RWPE2 (cell line): ENCODE data around the gene ARHGEF38.

ENCODE experiments used
- ATAC-seq: fragments of 200-7000 bp; cut with Tn5 transposase; 3 replicates; pipeline ENCODE4 v1.9.1; 2021; ENCODE audit warnings: low read depth
- DNase-seq: peaks from one replicate; pipeline ENCODE4 v3.0.0-alpha.2; 2020; ENCODE audit warnings: low spot score
- H3K27ac ChIP-seq: fragments of 450-650 bp; 2 replicates; pipeline ENCODE4 v1.5.1; 2017; ENCODE audit warnings: mild to moderate bottlenecking; ENCODE audit not compliant: poor library complexity, severe bottlenecking
- H3K27me3 ChIP-seq: fragments of 250-450 bp; sonication (Bioruptor Pico); 2 replicates; pipeline ENCODE4 v1.5.1; 2021; ENCODE audit warnings: mild to moderate bottlenecking, moderate library complexity; ENCODE audit not compliant: insufficient read depth, poor library complexity, severe bottlenecking
- H3K36me3 ChIP-seq: fragments of 250-450 bp; sonication (Bioruptor Pico); 2 replicates; pipeline ENCODE4 v1.5.1; 2020; ENCODE audit warnings: low read depth, mild to moderate bottlenecking, moderate library complexity
- H3K4me1 ChIP-seq: fragments of 250-450 bp; sonication (Bioruptor Pico); 2 replicates; pipeline ENCODE4 v1.5.1; 2021; ENCODE audit warnings: mild to moderate bottlenecking, moderate library complexity; ENCODE audit not compliant: insufficient read depth, poor library complexity, severe bottlenecking
- H3K4me3 ChIP-seq: fragments of 250-450 bp; sonication (Bioruptor Pico); 2 replicates; pipeline ENCODE4 v1.5.1; 2021; ENCODE audit warnings: mild to moderate bottlenecking, moderate library complexity; ENCODE audit not compliant: severe bottlenecking
- H3K9me3 ChIP-seq: fragments of 250-450 bp; sonication (Bioruptor Pico); 2 replicates; pipeline ENCODE4 v1.5.1; 2021; ENCODE audit warnings: mild to moderate bottlenecking, moderate library complexity; ENCODE audit not compliant: severe bottlenecking
- CTCF ChIP-seq: fragments of 450-650 bp; IDR thresholded peaks from one replicate; pipeline ENCODE4 v1.5.1; 2017; ENCODE audit warnings: mild to moderate bottlenecking, moderate library complexity; ENCODE audit not compliant: poor library complexity, severe bottlenecking

ARHGEF38 gene

GRCh38 chr4:105662935-105663675 is 110.7 kb downstream of the ARHGEF38 start:
- ATAC-seq (no peak), DNase-seq (no peak)
- no peaks in the 10 kb centered on the region for H3K4me1 ChIP-seq
- no peaks in the 10 kb centered on the region for H3K9me3 ChIP-seq
- no peaks in the 10 kb centered on the region for H3K36me3 ChIP-seq
- TF ChIP-seq CTCF: no peak
- H3K27me3 ChIP-seq: no peaks in the 10 kb centered on the region
- H3K27ac ChIP-seq: no peak overlapping the region
- H3K4me3 ChIP-seq: no peak overlapping the region

DNA sequence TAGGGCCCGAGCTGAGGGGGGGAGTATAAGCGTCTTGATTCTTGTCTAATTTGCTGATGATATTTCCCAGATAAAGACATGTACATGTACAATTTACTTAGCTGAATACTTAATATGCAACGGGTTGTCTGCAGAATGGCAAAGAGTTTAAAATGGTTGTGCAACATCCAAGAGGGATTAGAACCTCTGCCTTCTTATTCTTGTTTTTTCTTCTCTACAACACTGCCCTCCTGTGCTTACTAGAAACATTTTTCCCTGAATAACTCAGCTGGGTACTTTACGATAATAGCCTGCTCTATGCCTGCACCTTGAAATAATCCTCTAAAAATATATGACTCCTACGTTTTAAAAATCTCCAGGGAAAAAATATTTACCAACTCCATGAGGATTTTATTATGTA is 114.3 kb downstream of the ARHGEF38 start:
- Histone ChIP-seq H3K36me3 (no peaks in the 10 kb centered on the region), H3K4me3 (no peak overlapping the region), H3K4me1 (no peaks in the 10 kb centered on the region), H3K27me3 (no peaks in the 10 kb centered on the region), H3K9me3 (no peaks in the 10 kb centered on the region), H3K27ac (no peak overlapping the region)
- TF ChIP-seq CTCF: peak; percentile 50
- no peak for DNase-seq
- ATAC-seq: peak; percentile 70; the same call in 2 of the 3 replicates

DNA sequence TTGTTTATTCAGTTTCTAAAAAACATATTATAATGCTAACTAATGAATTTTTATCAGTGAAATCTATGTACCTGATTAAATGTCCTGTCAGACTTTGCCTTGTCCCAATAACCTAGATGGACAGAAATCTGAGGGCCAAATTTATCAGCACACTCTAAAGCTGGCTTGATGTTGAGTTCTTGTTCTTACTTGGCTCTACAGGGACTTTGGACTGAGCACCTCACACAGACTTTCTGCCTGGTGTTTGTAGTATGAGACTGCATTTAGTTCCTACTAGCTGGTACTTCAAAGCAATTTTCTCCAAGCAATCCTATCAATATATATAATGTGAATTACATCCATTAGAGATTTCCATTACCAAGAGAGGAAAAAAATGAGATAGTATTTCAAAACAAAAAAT is 118.3 kb downstream of the ARHGEF38 start:
- no peak for TF ChIP-seq CTCF
- no peaks in the 10 kb centered on the region for H3K4me1 ChIP-seq
- ATAC-seq (no peak), DNase-seq (no peak)
- no peak overlapping the region for H3K27ac ChIP-seq
- no peak overlapping the region for H3K4me3 ChIP-seq
- no peaks in the 10 kb centered on the region for H3K36me3 ChIP-seq
- H3K27me3 ChIP-seq: no peaks in the 10 kb centered on the region
- no peaks in the 10 kb centered on the region for H3K9me3 ChIP-seq

DNA sequence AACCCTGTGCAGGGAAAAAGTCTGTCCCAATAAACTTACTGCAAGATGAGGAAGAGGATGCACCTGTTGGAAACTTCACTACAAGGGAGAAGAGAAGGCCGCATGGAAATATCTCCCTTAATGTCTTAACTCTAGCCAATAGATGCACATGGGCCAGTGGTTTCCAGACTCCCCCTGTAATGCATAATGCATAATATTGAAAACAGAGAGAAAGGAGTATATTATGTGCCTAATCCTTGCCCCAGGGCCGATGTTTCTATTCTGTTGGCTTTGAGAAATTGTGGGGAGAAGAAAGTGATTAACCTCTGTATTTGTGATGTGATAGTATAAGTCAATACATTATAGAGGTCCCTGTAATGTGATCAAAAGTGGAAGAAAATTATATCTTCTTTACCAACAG is 118.9 kb downstream of the ARHGEF38 start:
- ATAC-seq: no peak
- Histone ChIP-seq H3K36me3 (no peaks in the 10 kb centered on the region), H3K4me3 (no peak overlapping the region), H3K27me3 (no peaks in the 10 kb centered on the region), H3K9me3 (no peaks in the 10 kb centered on the region), H3K27ac (no peak overlapping the region), H3K4me1 (no peaks in the 10 kb centered on the region)
- TF ChIP-seq CTCF: no peak
- no peak for DNase-seq

- DNase-seq: no peak
- 0 out of 3 replicates have a peak, but pooled peaks have one; percentile 29 for ATAC-seq
- Histone ChIP-seq H3K9me3 (no peaks in the 10 kb centered on the region), H3K36me3 (no peaks in the 10 kb centered on the region), H3K4me1 (peaks cover 1% of the 10 kb centered on the region), H3K27ac (no peak overlapping the region), H3K27me3 (no peaks in the 10 kb centered on the region), H3K4me3 (no peak overlapping the region)
- TF ChIP-seq CTCF: no peak
Observed at GRCh38 chr4:105674011-105674410, 121.6 kb downstream of the ARHGEF38 start.
